Astrocyte of the spinal cord (primary cell): Measurements from ENCODE around the gene ITGAV.
A peak's percentile ranks its signal among the peaks of the same experiment; 100 is the strongest.

ENCODE experiments used
- DNase-seq: peaks from one replicate; pipeline ENCODE4 v3.0.0; 2011; ENCODE audit warnings: low read depth, low spot score
- H3K4me3 ChIP-seq: 2 replicates; pipeline ENCODE4 v1.5.1; 2011; ENCODE audit warnings: low read depth, mild to moderate bottlenecking, low read length, moderate library complexity
- CTCF ChIP-seq: IDR thresholded peaks from 2 replicates; pipeline ENCODE4 v1.5.1; 2012; ENCODE audit warnings: low read depth, mild to moderate bottlenecking, low read length, inconsistent platforms
- in situ Hi-C: cut with HindIII; loops from 2 replicates; pipeline ENCODE4 v1.10.0; 2017; ENCODE audit warnings: low sequenced_read_pairs

The ITGAV gene

GRCh38 chr2:186718122-186718521 is 128.3 kb downstream of the ITGAV start:
- in situ Hi-C loops, result no loop called here
- no peak for TF ChIP-seq CTCF
- no peak overlapping the region for H3K4me3 ChIP-seq
- no peak for DNase-seq

- in situ Hi-C loops, result no loop called here
- TF ChIP-seq CTCF, result no peak
- no peak for DNase-seq
- H3K4me3 ChIP-seq, result no peak overlapping the region
These were observed 129.0 kb downstream of the ITGAV start for GRCh38 chr2:186718903-186719302.

GRCh38 chr2:186721956-186722355 is 132.1 kb downstream of the ITGAV start:
- in situ Hi-C loops, result no loop called here
- TF ChIP-seq CTCF, result no peak
- DNase-seq, result no peak
- H3K4me3 ChIP-seq, result no peak overlapping the region

- in situ Hi-C loops, result no loop called here
- no peak for DNase-seq
- TF ChIP-seq CTCF, result no peak
- no peak overlapping the region for H3K4me3 ChIP-seq
These were observed 134.9 kb downstream of the ITGAV start for GRCh38 chr2:186724736-186725135.

- in situ Hi-C loops, result no loop called here
- no peak overlapping the region for H3K4me3 ChIP-seq
- no peak for DNase-seq
- TF ChIP-seq CTCF, result no peak
These were observed 135.9 kb downstream of the ITGAV start for GRCh38 chr2:186725783-186726182.

GRCh38 chr2:186726938-186727337 is 137.1 kb downstream of the ITGAV start:
- TF ChIP-seq CTCF, result no peak
- in situ Hi-C loops, result no loop called here
- H3K4me3 ChIP-seq, result no peak overlapping the region
- peak; percentile 30 for DNase-seq

- no peak overlapping the region for H3K4me3 ChIP-seq
- DNase-seq, result no peak
- in situ Hi-C loops, result no loop called here
- TF ChIP-seq CTCF, result no peak
These were observed 138.8 kb downstream of the ITGAV start for GRCh38 chr2:186728631-186729030.
